HEK293 (cell line): ENCODE results near the gene MPC1.

ENCODE experiments used
- IKZF3 ChIP-seq: fragments of 450-650 bp; IDR thresholded peaks from 2 replicates; pipeline ENCODE4 v1.5.0; 2018; ENCODE audit warnings: missing biosample characterization, mild to moderate bottlenecking, missing genetic modification characterization, moderate library complexity
- KLF10 ChIP-seq: fragments of 450-650 bp; IDR thresholded peaks from 2 replicates; pipeline ENCODE4 v1.5.1; 2018; ENCODE audit warnings: missing biosample characterization, mild to moderate bottlenecking, missing genetic modification characterization
- WT1 ChIP-seq: fragments of 450-650 bp; formaldehyde crosslinking; IDR thresholded peaks from 2 replicates; pipeline ENCODE4 v1.5.1; 2016; ENCODE audit warnings: missing biosample characterization, missing genetic modification characterization
- ZBTB17 ChIP-seq: fragments of 450-650 bp; formaldehyde crosslinking; IDR thresholded peaks from 2 replicates; pipeline ENCODE4 v1.5.1; 2016; ENCODE audit warnings: missing biosample characterization, missing genetic modification characterization
- ZBTB6 ChIP-seq: fragments of 450-650 bp; formaldehyde crosslinking; IDR thresholded peaks from 2 replicates; pipeline ENCODE4 v1.5.1; 2017; ENCODE audit warnings: missing biosample characterization, missing genetic modification characterization
- ZEB2 ChIP-seq: fragments of 450-650 bp; formaldehyde crosslinking; IDR thresholded peaks from 2 replicates; pipeline ENCODE4 v1.5.1; 2016; ENCODE audit warnings: missing biosample characterization, missing genetic modification characterization
- ZIC2 ChIP-seq: fragments of 450-650 bp; formaldehyde crosslinking; IDR thresholded peaks from 2 replicates; pipeline ENCODE4 v1.5.1; 2016; ENCODE audit warnings: missing biosample characterization, missing genetic modification characterization
- ZNF138 ChIP-seq: fragments of 450-650 bp; formaldehyde crosslinking; IDR thresholded peaks from 2 replicates; pipeline ENCODE4 v1.5.1; 2016; ENCODE audit warnings: missing biosample characterization, missing genetic modification characterization, borderline replicate concordance
- ZNF140 ChIP-seq: fragments of 450-650 bp; formaldehyde crosslinking; IDR thresholded peaks from 2 replicates; pipeline ENCODE4 v1.5.1; 2016; ENCODE audit warnings: missing biosample characterization, missing genetic modification characterization
- ZNF146 ChIP-seq: fragments of 450-650 bp; formaldehyde crosslinking; IDR thresholded peaks from 2 replicates; pipeline ENCODE4 v1.5.1; 2016; ENCODE audit warnings: missing biosample characterization, missing genetic modification characterization
- ZNF16 ChIP-seq: fragments of 450-650 bp; formaldehyde crosslinking; IDR thresholded peaks from 2 replicates; pipeline ENCODE4 v1.5.1; 2016; ENCODE audit warnings: low read depth, missing biosample characterization, missing genetic modification characterization
- ZNF18 ChIP-seq: fragments of 450-650 bp; formaldehyde crosslinking; IDR thresholded peaks from 2 replicates; pipeline ENCODE4 v1.5.1; 2016; ENCODE audit warnings: missing biosample characterization, missing genetic modification characterization
- ZNF223 ChIP-seq: fragments of 450-650 bp; formaldehyde crosslinking; IDR thresholded peaks from 2 replicates; pipeline ENCODE4 v1.5.1; 2016; ENCODE audit warnings: missing biosample characterization, missing genetic modification characterization
- ZNF26 ChIP-seq: fragments of 450-650 bp; formaldehyde crosslinking; IDR thresholded peaks from 2 replicates; pipeline ENCODE4 v1.5.1; 2016; ENCODE audit warnings: missing biosample characterization, missing genetic modification characterization
- ZNF350 ChIP-seq: fragments of 450-650 bp; formaldehyde crosslinking; IDR thresholded peaks from 2 replicates; pipeline ENCODE4 v1.5.0; 2017; ENCODE audit warnings: missing biosample characterization, mild to moderate bottlenecking, missing genetic modification characterization
- ZNF596 ChIP-seq: fragments of 450-650 bp; IDR thresholded peaks from 2 replicates; pipeline ENCODE4 v1.5.0; 2018; ENCODE audit warnings: missing biosample characterization, mild to moderate bottlenecking, missing genetic modification characterization, moderate library complexity
- ZNF623 ChIP-seq: fragments of 450-650 bp; formaldehyde crosslinking; IDR thresholded peaks from 2 replicates; pipeline ENCODE4 v1.5.1; 2016; ENCODE audit warnings: missing biosample characterization, missing genetic modification characterization
- ZNF626 ChIP-seq: fragments of 450-650 bp; sonication (Bioruptor Pico); formaldehyde crosslinking; IDR thresholded peaks from 2 replicates; pipeline ENCODE4 v1.5.1; 2018; ENCODE audit warnings: missing biosample characterization, missing genetic modification characterization, inconsistent platforms
- ZNF654 ChIP-seq: fragments of 450-650 bp; formaldehyde crosslinking; IDR thresholded peaks from 2 replicates; pipeline ENCODE4 v1.5.1; 2016; ENCODE audit warnings: low read depth, missing biosample characterization, missing genetic modification characterization
- ZNF658 ChIP-seq: fragments of 450-650 bp; formaldehyde crosslinking; IDR thresholded peaks from 2 replicates; pipeline ENCODE4; 2016; ENCODE audit warnings: missing biosample characterization, missing genetic modification characterization
- ZNF785 ChIP-seq: fragments of 450-650 bp; formaldehyde crosslinking; IDR thresholded peaks from 2 replicates; pipeline ENCODE4 v1.5.1; 2016; ENCODE audit warnings: missing biosample characterization, missing genetic modification characterization
- ZNF843 ChIP-seq: fragments of 450-650 bp; formaldehyde crosslinking; IDR thresholded peaks from 2 replicates; pipeline ENCODE4 v1.5.1; 2016; ENCODE audit warnings: missing biosample characterization, missing genetic modification characterization
- ZSCAN23 ChIP-seq: fragments of 450-650 bp; formaldehyde crosslinking; IDR thresholded peaks from 2 replicates; pipeline ENCODE4 v1.5.1; 2016; ENCODE audit warnings: missing biosample characterization, missing genetic modification characterization
- ZXDB ChIP-seq: fragments of 450-650 bp; formaldehyde crosslinking; IDR thresholded peaks from 2 replicates; pipeline ENCODE4 v1.5.1; 2016; ENCODE audit warnings: missing biosample characterization, missing genetic modification characterization
- TF ChIP-seq, protein P1 (sequence below): fragments of 450-650 bp; IDR thresholded peaks from 2 replicates; pipeline ENCODE4 v1.5.1; 2018; ENCODE audit warnings: missing biosample characterization, missing genetic modification characterization
- TF ChIP-seq, protein P2 (sequence below): fragments of 450-650 bp; formaldehyde crosslinking; IDR thresholded peaks from 2 replicates; pipeline ENCODE4 v1.5.1; 2016; ENCODE audit warnings: missing biosample characterization, missing genetic modification characterization

The MPC1 gene

DNA sequence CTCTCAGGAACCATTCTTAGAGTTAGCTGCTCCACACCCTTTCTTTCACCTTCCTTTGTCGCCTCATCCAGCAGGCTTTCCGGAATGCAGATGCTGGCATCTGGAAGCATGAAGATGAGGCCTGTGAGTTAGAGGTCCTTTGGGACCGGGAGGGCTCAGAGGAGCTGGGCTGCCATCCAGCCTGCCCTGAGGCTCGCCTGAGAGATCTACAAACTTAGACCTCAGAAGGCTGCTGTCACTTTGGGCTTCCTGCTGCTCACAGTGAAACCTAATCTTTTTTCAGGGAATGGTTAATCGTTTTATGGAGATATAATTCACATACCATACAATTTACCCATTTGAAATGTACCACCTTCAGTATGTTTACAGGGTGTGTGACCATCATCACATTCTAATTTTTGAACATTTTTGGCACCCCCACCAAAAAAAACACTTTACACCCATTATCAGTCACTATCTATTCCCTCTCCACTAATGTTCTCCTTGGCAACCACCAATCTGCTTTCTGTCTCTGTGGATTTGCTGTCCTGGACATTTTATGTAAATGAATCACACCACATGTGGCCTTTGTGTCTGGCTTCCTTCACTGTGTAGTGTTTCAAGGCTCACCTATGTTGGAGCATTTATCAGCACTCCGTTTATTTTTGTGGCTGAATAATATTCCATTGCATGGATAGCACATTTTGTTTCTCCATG, 20.0 kb upstream of the MPC1 start (continued):
- TF ChIP-seq, protein P1, sequence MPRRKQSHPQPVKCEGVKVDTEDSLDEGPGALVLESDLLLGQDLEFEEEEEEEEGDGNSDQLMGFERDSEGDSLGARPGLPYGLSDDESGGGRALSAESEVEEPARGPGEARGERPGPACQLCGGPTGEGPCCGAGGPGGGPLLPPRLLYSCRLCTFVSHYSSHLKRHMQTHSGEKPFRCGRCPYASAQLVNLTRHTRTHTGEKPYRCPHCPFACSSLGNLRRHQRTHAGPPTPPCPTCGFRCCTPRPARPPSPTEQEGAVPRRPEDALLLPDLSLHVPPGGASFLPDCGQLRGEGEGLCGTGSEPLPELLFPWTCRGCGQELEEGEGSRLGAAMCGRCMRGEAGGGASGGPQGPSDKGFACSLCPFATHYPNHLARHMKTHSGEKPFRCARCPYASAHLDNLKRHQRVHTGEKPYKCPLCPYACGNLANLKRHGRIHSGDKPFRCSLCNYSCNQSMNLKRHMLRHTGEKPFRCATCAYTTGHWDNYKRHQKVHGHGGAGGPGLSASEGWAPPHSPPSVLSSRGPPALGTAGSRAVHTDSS = peak; percentile 50; the same call in 1 of the 2 replicates
- peak; percentile 69; the same call in 1 of the 2 replicates for TF ChIP-seq ZEB2 (tag by site-specific recombination)
- TF ChIP-seq ZNF223 (tag by site-specific recombination) = no peak
- peak; percentile 95 for TF ChIP-seq ZNF843
- TF ChIP-seq ZNF18 (tag by site-specific recombination) = peak; percentile 81
- peak; percentile 88 for TF ChIP-seq ZNF146 (tag by site-specific recombination)
- TF ChIP-seq ZNF623 (tag by site-specific recombination) = no peak
- no peak for TF ChIP-seq ZNF140 (tag by site-specific recombination)
- no peak for TF ChIP-seq ZNF785 (tag by site-specific recombination)
- TF ChIP-seq ZNF138 (tag by site-specific recombination) = no peak
- TF ChIP-seq ZNF654 (tag by site-specific recombination) = no peak
- TF ChIP-seq, protein P2, sequence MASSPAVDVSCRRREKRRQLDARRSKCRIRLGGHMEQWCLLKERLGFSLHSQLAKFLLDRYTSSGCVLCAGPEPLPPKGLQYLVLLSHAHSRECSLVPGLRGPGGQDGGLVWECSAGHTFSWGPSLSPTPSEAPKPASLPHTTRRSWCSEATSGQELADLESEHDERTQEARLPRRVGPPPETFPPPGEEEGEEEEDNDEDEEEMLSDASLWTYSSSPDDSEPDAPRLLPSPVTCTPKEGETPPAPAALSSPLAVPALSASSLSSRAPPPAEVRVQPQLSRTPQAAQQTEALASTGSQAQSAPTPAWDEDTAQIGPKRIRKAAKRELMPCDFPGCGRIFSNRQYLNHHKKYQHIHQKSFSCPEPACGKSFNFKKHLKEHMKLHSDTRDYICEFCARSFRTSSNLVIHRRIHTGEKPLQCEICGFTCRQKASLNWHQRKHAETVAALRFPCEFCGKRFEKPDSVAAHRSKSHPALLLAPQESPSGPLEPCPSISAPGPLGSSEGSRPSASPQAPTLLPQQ (tag by site-specific recombination) = peak; percentile 23; the same call in 1 of the 2 replicates
- TF ChIP-seq ZBTB17 (tag by site-specific recombination) = peak; percentile 69
- TF ChIP-seq KLF10 (tag by site-specific recombination) = peak; percentile 76
- 0 out of 2 replicates have a peak, but pooled peaks have one; percentile 39 for TF ChIP-seq ZXDB (tag by site-specific recombination)
- no peak for TF ChIP-seq ZBTB6 (tag by site-specific recombination)
- TF ChIP-seq ZNF626 (tag by site-specific recombination) = no peak
- TF ChIP-seq ZIC2 (tag by site-specific recombination) = peak; percentile 54
- TF ChIP-seq ZNF596 (tag by site-specific recombination) = peak; percentile 91
- no peak for TF ChIP-seq ZSCAN23 (tag by site-specific recombination)
- no peak for TF ChIP-seq ZNF658 (tag by site-specific recombination)
- no peak for TF ChIP-seq ZNF16 (tag by site-specific recombination)
- TF ChIP-seq IKZF3 (tag by site-specific recombination) = peak; percentile 44; the same call in 1 of the 2 replicates
- no peak for TF ChIP-seq ZNF350 (tag by site-specific recombination)
- TF ChIP-seq ZNF26 = no peak
- no peak for TF ChIP-seq WT1
